ENCODE measurements around the gene HLA-DPB1. TPM values are rescaled to one million over a fixed set of nuclear protein-coding genes. Genes with fewer than 3 reads are reported as not detected.
A peak's percentile ranks its signal among the peaks of the same experiment; 100 is the strongest.

The HLA-DPB1 gene
- total RNA-seq, 2 experiments from 2014 or later: 29.0 to 31.7 TPM

DNA sequence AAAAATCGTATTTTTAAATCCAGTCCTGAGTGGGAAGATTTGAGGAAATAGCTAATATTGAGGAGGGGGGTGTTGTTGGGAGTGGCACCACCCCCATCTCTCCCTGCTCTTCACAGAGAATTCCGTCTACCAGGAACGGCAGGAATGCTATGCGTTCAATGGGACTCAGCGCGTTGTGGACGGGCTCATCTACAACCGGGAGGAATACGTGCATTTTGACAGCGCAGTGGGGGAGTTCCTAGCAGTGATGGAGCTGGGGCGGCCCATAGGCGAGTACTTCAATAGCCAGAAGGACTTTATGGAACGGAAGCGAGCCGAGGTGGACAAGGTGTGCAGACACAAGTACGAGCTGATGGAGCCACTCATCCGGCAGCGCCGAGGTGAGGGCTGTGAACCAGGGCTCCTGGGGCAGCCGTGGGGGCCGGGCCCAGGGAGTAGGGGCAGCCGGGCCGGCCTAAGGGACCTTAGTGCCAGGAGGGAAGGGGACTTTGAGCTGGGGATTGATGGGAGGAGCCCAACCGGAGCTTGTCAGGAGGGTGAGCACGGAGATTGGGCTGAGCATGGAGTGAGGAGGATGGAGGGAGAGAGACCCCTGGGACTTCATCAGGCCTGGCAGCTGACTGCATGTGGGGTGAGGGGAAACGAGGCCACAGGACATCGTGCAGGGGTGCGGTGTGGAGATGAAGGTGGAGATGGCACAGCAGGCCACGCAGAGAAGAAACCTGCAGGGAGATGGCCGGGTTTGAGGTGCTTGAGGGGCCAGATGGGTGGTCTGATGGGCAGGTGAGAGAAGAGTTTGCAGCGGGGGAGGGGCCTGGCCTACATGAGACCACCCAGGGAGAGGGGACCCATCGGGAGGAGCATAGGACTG lies 41.3 kb downstream of the HLA-DPB1 start:
- peak in 2 of 14 experiments; percentile 13 to 32 for DNase-seq
- Mint-ChIP-seq H3K27me3 (peaks cover 80% of the 10 kb centered on the region), H3K27ac (no peak overlapping the region), H3K9me3 (no peaks in the 10 kb centered on the region), H3K36me3 (ENCODE audit: low read depth) (no peaks in the 10 kb centered on the region), H3K4me3 (no peak overlapping the region), H3K4me1 (ENCODE audit: low read depth) (peaks cover 15% of the 10 kb centered on the region)
- Histone ChIP-seq H3K27ac (ENCODE audit: low read depth in 1 of 2, low read length in 2 of 2) (no peak overlapping the region), H3K4me3 (ENCODE audit: low read length) (no peak overlapping the region), H3K36me3 (ENCODE audit: insufficient read depth, low read length) (no peaks in the 10 kb centered on the region), H3K4me1 (ENCODE audit: insufficient read depth, low read length) (peaks cover 25% of the 10 kb centered on the region), H3K27me3 (ENCODE audit: control insufficient read depth in 1 of 2, insufficient read depth in 2 of 2, low read length in 2 of 2) (peaks cover 42 to 52% of the 10 kb centered on the region in 2 experiments), H3K9me3 (ENCODE audit: control insufficient read depth in 1 of 2, insufficient read depth in 1 of 2, low read length in 2 of 2) (peaks cover 0 to 7% of the 10 kb centered on the region in 2 experiments)
- ChIA-PET POLR2A (no interaction called here), CTCF (interaction anchor here (1.3 kb wide), 1 partner anchor 9 kb away, joined by 4 read pairs; no protein-coding TSS in a partner anchor)
- intact Hi-C loops (cut with DNase I, micrococcal nuclease): no loop called here
- TF ChIP-seq, protein P1, sequence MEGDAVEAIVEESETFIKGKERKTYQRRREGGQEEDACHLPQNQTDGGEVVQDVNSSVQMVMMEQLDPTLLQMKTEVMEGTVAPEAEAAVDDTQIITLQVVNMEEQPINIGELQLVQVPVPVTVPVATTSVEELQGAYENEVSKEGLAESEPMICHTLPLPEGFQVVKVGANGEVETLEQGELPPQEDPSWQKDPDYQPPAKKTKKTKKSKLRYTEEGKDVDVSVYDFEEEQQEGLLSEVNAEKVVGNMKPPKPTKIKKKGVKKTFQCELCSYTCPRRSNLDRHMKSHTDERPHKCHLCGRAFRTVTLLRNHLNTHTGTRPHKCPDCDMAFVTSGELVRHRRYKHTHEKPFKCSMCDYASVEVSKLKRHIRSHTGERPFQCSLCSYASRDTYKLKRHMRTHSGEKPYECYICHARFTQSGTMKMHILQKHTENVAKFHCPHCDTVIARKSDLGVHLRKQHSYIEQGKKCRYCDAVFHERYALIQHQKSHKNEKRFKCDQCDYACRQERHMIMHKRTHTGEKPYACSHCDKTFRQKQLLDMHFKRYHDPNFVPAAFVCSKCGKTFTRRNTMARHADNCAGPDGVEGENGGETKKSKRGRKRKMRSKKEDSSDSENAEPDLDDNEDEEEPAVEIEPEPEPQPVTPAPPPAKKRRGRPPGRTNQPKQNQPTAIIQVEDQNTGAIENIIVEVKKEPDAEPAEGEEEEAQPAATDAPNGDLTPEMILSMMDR (IDR thresholded peaks at IDR 0.05): no peak
- no peak for ATAC-seq (ENCODE audit: poor library complexity)

GRCh38 chr6:33117811-33118277 lies 42.1 kb downstream of the HLA-DPB1 start:
- Histone ChIP-seq H3K27me3 (ENCODE audit: control insufficient read depth in 1 of 2, insufficient read depth in 2 of 2, low read length in 2 of 2) (peaks cover 37 to 44% of the 10 kb centered on the region in 2 experiments), H3K4me3 (ENCODE audit: low read length) (no peak overlapping the region), H3K9me3 (ENCODE audit: control insufficient read depth in 1 of 2, insufficient read depth in 1 of 2, low read length in 2 of 2) (peaks cover under 1 to 7% of the 10 kb centered on the region in 2 experiments), H3K4me1 (ENCODE audit: insufficient read depth, low read length) (peaks cover 22% of the 10 kb centered on the region), H3K36me3 (ENCODE audit: insufficient read depth, low read length) (no peaks in the 10 kb centered on the region), H3K27ac (ENCODE audit: low read depth in 1 of 2, low read length in 2 of 2) (no peak overlapping the region)
- DNase-seq (no peak), ATAC-seq (ENCODE audit: poor library complexity) (no peak)
- intact Hi-C loops (cut with DNase I, micrococcal nuclease): loop anchor here (1.0 to 2.0 kb wide), 2 partner anchors 31 to 130 kb away; no protein-coding TSS in a partner anchor
- Mint-ChIP-seq H3K27me3 (peaks cover 72% of the 10 kb centered on the region), H3K36me3 (ENCODE audit: low read depth) (no peaks in the 10 kb centered on the region), H3K4me3 (no peak overlapping the region), H3K27ac (no peak overlapping the region), H3K9me3 (no peaks in the 10 kb centered on the region), H3K4me1 (ENCODE audit: low read depth) (peaks cover 15% of the 10 kb centered on the region)
- TF ChIP-seq, protein P1 (IDR thresholded peaks at IDR 0.05): no peak
- POLR2A ChIA-PET: interaction anchor here (2.9 kb wide), 1 partner anchor 131 kb away, joined by 11 read pairs; no protein-coding TSS in a partner anchor
- CTCF ChIA-PET: no interaction called here

- Mint-ChIP-seq H3K4me3 (no peak overlapping the region), H3K36me3 (ENCODE audit: low read depth) (no peaks in the 10 kb centered on the region), H3K9me3 (peaks cover 4% of the 10 kb centered on the region), H3K27ac (no peak overlapping the region), H3K27me3 (peaks cover 65% of the 10 kb centered on the region), H3K4me1 (ENCODE audit: low read depth) (peaks cover 15% of the 10 kb centered on the region)
- Histone ChIP-seq H3K4me3 (ENCODE audit: low read length) (no peak overlapping the region), H3K27ac (ENCODE audit: low read depth in 1 of 2, low read length in 2 of 2) (no peak overlapping the region), H3K9me3 (ENCODE audit: control insufficient read depth in 1 of 2, insufficient read depth in 1 of 2, low read length in 2 of 2) (peaks cover 7 to 8% of the 10 kb centered on the region in 2 experiments), H3K4me1 (ENCODE audit: insufficient read depth, low read length) (peaks cover 20% of the 10 kb centered on the region), H3K27me3 (ENCODE audit: control insufficient read depth in 1 of 2, insufficient read depth in 2 of 2, low read length in 2 of 2) (peaks cover 30 to 36% of the 10 kb centered on the region in 2 experiments), H3K36me3 (ENCODE audit: insufficient read depth, low read length) (no peaks in the 10 kb centered on the region)
- TF ChIP-seq, protein P1 (IDR thresholded peaks at IDR 0.05): peak; percentile 82
- ChIA-PET CTCF (interaction anchor here (1.4 kb wide), 1 partner anchor 130 kb away, joined by 6 read pairs; no protein-coding TSS in a partner anchor), POLR2A (interaction anchor here (2.9 kb wide), 1 partner anchor 130 kb away, joined by 11 read pairs; no protein-coding TSS in a partner anchor)
- peak; percentile 80 for ATAC-seq (ENCODE audit: poor library complexity)
- intact Hi-C loops (cut with DNase I, micrococcal nuclease): loop anchor here (1.0 to 2.0 kb wide), 2 partner anchors 30 to 130 kb away; no protein-coding TSS in a partner anchor
- DNase-seq: peak in 4 of 14 experiments; percentile 28 to 85 (median 78)
Measured at GRCh38 chr6:33118525-33119123, 42.8 kb downstream of the HLA-DPB1 start.

Measured in CD4-positive, alpha-beta T cell (primary cell).